Stimulated activated memory B cell treated with anti-CD40 and anti-IgM and Interleukin-4, amounts not matched to agents 10 μg/mL and 1 μg/mL and 100 μg/mL, for 72 hours (primary cell): Measurements from ENCODE around the gene CCDC85A.

Experiments
- ATAC-seq: fragments of 150-1000 bp; cut with Tn5 transposase; 2 replicates; pipeline ENCODE4 v1.10.0; 2021
- H3K27ac Mint-ChIP-seq: one replicate; pipeline ENCODE4 v1.8.0; 2022; ENCODE audit warnings: mild to moderate bottlenecking, mixed read lengths
- H3K27me3 Mint-ChIP-seq: one replicate; pipeline ENCODE4 v1.8.0; 2022; ENCODE audit warnings: mixed read lengths
- H3K36me3 Mint-ChIP-seq: one replicate; pipeline ENCODE4 v1.8.0; 2022; ENCODE audit warnings: mixed read lengths
- H3K4me1 Mint-ChIP-seq: one replicate; pipeline ENCODE4 v1.8.0; 2022; ENCODE audit warnings: mixed read lengths
- H3K4me3 Mint-ChIP-seq: one replicate; pipeline ENCODE4 v1.8.0; 2022; ENCODE audit warnings: mild to moderate bottlenecking, moderate library complexity, mixed read lengths
- H3K9me3 Mint-ChIP-seq: one replicate; pipeline ENCODE4 v1.8.0; 2022; ENCODE audit warnings: mixed read lengths

The CCDC85A gene

GRCh38 chr2:56291711-56292110 lies 107.9 kb downstream of the CCDC85A start:
- ATAC-seq, result no peak
- H3K4me3 Mint-ChIP-seq, result no peak overlapping the region
- H3K9me3 Mint-ChIP-seq, result peaks cover 4% of the 10 kb centered on the region
- H3K4me1 Mint-ChIP-seq, result no peaks in the 10 kb centered on the region
- H3K27me3 Mint-ChIP-seq, result no peaks in the 10 kb centered on the region
- no peak overlapping the region for H3K27ac Mint-ChIP-seq
- H3K36me3 Mint-ChIP-seq, result no peaks in the 10 kb centered on the region

GRCh38 chr2:56292951-56293350 lies 109.2 kb downstream of the CCDC85A start:
- no peak overlapping the region for H3K27ac Mint-ChIP-seq
- no peaks in the 10 kb centered on the region for H3K27me3 Mint-ChIP-seq
- ATAC-seq, result no peak
- no peaks in the 10 kb centered on the region for H3K9me3 Mint-ChIP-seq
- no peaks in the 10 kb centered on the region for H3K4me1 Mint-ChIP-seq
- H3K36me3 Mint-ChIP-seq, result no peaks in the 10 kb centered on the region
- no peak overlapping the region for H3K4me3 Mint-ChIP-seq

- Mint-ChIP-seq H3K4me3 (no peak overlapping the region), H3K9me3 (no peaks in the 10 kb centered on the region), H3K27me3 (no peaks in the 10 kb centered on the region), H3K27ac (no peak overlapping the region), H3K4me1 (no peaks in the 10 kb centered on the region), H3K36me3 (no peaks in the 10 kb centered on the region)
- no peak for ATAC-seq
Measured at GRCh38 chr2:56295666-56296065, 111.9 kb downstream of the CCDC85A start.

GRCh38 chr2:56297671-56298070 lies 113.9 kb downstream of the CCDC85A start:
- Mint-ChIP-seq H3K36me3 (no peaks in the 10 kb centered on the region), H3K27me3 (no peaks in the 10 kb centered on the region)
- no peak for ATAC-seq

GRCh38 chr2:56299171-56299691 lies 115.4 kb downstream of the CCDC85A start:
- no peak for ATAC-seq
- H3K27me3 Mint-ChIP-seq, result no peaks in the 10 kb centered on the region
- H3K36me3 Mint-ChIP-seq, result no peaks in the 10 kb centered on the region
- H3K4me1 Mint-ChIP-seq, result no peaks in the 10 kb centered on the region
- H3K27ac Mint-ChIP-seq, result no peak overlapping the region
- H3K4me3 Mint-ChIP-seq, result no peak overlapping the region
- H3K9me3 Mint-ChIP-seq, result no peaks in the 10 kb centered on the region

More at GRCh38 chr2:56297671-56298070, 113.9 kb downstream of the CCDC85A start:
- Mint-ChIP-seq H3K4me1 (no peaks in the 10 kb centered on the region), H3K4me3 (no peak overlapping the region), H3K9me3 (no peaks in the 10 kb centered on the region), H3K27ac (no peak overlapping the region)

- Mint-ChIP-seq H3K4me1 (no peaks in the 10 kb centered on the region), H3K4me3 (no peak overlapping the region), H3K27me3 (no peaks in the 10 kb centered on the region), H3K27ac (no peak overlapping the region), H3K36me3 (no peaks in the 10 kb centered on the region), H3K9me3 (no peaks in the 10 kb centered on the region)
- no peak for ATAC-seq
Measured at GRCh38 chr2:56309626-56310170, 125.9 kb downstream of the CCDC85A start.

GRCh38 chr2:56313500-56313921 lies 129.7 kb downstream of the CCDC85A start:
- ATAC-seq, result no peak
- H3K9me3 Mint-ChIP-seq, result no peaks in the 10 kb centered on the region
- no peaks in the 10 kb centered on the region for H3K27me3 Mint-ChIP-seq
- H3K27ac Mint-ChIP-seq, result no peak overlapping the region
- no peak overlapping the region for H3K4me3 Mint-ChIP-seq
- H3K36me3 Mint-ChIP-seq, result no peaks in the 10 kb centered on the region
- no peaks in the 10 kb centered on the region for H3K4me1 Mint-ChIP-seq

GRCh38 chr2:56314371-56314770 lies 130.6 kb downstream of the CCDC85A start:
- Mint-ChIP-seq H3K27me3 (no peaks in the 10 kb centered on the region), H3K9me3 (no peaks in the 10 kb centered on the region), H3K4me1 (no peaks in the 10 kb centered on the region), H3K27ac (no peak overlapping the region), H3K4me3 (no peak overlapping the region), H3K36me3 (no peaks in the 10 kb centered on the region)
- ATAC-seq, result no peak

- no peak overlapping the region for H3K4me3 Mint-ChIP-seq
- no peaks in the 10 kb centered on the region for H3K27me3 Mint-ChIP-seq
- no peaks in the 10 kb centered on the region for H3K36me3 Mint-ChIP-seq
- no peaks in the 10 kb centered on the region for H3K9me3 Mint-ChIP-seq
- no peak for ATAC-seq
- H3K27ac Mint-ChIP-seq, result no peak overlapping the region
- no peaks in the 10 kb centered on the region for H3K4me1 Mint-ChIP-seq
Measured at GRCh38 chr2:56314796-56315195, 131.0 kb downstream of the CCDC85A start.

GRCh38 chr2:56315376-56315775 lies 131.6 kb downstream of the CCDC85A start:
- H3K4me1 Mint-ChIP-seq, result no peaks in the 10 kb centered on the region
- no peak for ATAC-seq
- no peaks in the 10 kb centered on the region for H3K27me3 Mint-ChIP-seq
- H3K9me3 Mint-ChIP-seq, result no peaks in the 10 kb centered on the region
- H3K27ac Mint-ChIP-seq, result no peak overlapping the region
- H3K4me3 Mint-ChIP-seq, result no peak overlapping the region
- no peaks in the 10 kb centered on the region for H3K36me3 Mint-ChIP-seq

- Mint-ChIP-seq H3K9me3 (no peaks in the 10 kb centered on the region), H3K36me3 (no peaks in the 10 kb centered on the region), H3K27me3 (no peaks in the 10 kb centered on the region), H3K27ac (no peak overlapping the region), H3K4me3 (no peak overlapping the region), H3K4me1 (no peaks in the 10 kb centered on the region)
- ATAC-seq, result no peak
Measured at GRCh38 chr2:56316011-56316410, 132.2 kb downstream of the CCDC85A start.

GRCh38 chr2:56318147-56318546 lies 134.4 kb downstream of the CCDC85A start:
- peak; percentile 71 for ATAC-seq
- no peak overlapping the region for H3K4me3 Mint-ChIP-seq
- no peaks in the 10 kb centered on the region for H3K27me3 Mint-ChIP-seq
- H3K9me3 Mint-ChIP-seq, result no peaks in the 10 kb centered on the region
- no peaks in the 10 kb centered on the region for H3K36me3 Mint-ChIP-seq
- no peak overlapping the region for H3K27ac Mint-ChIP-seq
- H3K4me1 Mint-ChIP-seq, result no peaks in the 10 kb centered on the region

- Mint-ChIP-seq H3K27me3 (no peaks in the 10 kb centered on the region), H3K36me3 (no peaks in the 10 kb centered on the region), H3K4me1 (no peaks in the 10 kb centered on the region), H3K4me3 (no peak overlapping the region), H3K9me3 (peaks cover 3% of the 10 kb centered on the region), H3K27ac (no peak overlapping the region)
- no peak for ATAC-seq
Measured at GRCh38 chr2:56325661-56326345, 142.0 kb downstream of the CCDC85A start.

- no peaks in the 10 kb centered on the region for H3K27me3 Mint-ChIP-seq
Measured at GRCh38 chr2:56326346-56326741, 142.6 kb downstream of the CCDC85A start.

GRCh38 chr2:56331810-56332209 lies 148.0 kb downstream of the CCDC85A start:
- no peaks in the 10 kb centered on the region for H3K4me1 Mint-ChIP-seq
- ATAC-seq, result no peak
- no peaks in the 10 kb centered on the region for H3K27me3 Mint-ChIP-seq
- no peak overlapping the region for H3K27ac Mint-ChIP-seq
- peaks cover 3% of the 10 kb centered on the region for H3K9me3 Mint-ChIP-seq
- no peaks in the 10 kb centered on the region for H3K36me3 Mint-ChIP-seq
- no peak overlapping the region for H3K4me3 Mint-ChIP-seq

More at GRCh38 chr2:56326346-56326741, 142.6 kb downstream of the CCDC85A start:
- peaks cover 3% of the 10 kb centered on the region for H3K9me3 Mint-ChIP-seq
- H3K4me1 Mint-ChIP-seq, result no peaks in the 10 kb centered on the region
- ATAC-seq, result no peak
- no peak overlapping the region for H3K4me3 Mint-ChIP-seq
- H3K27ac Mint-ChIP-seq, result no peak overlapping the region
- no peaks in the 10 kb centered on the region for H3K36me3 Mint-ChIP-seq

GRCh38 chr2:56333812-56334485 lies 150.2 kb downstream of the CCDC85A start:
- no peak overlapping the region for H3K27ac Mint-ChIP-seq
- H3K4me1 Mint-ChIP-seq, result no peaks in the 10 kb centered on the region
- H3K36me3 Mint-ChIP-seq, result no peaks in the 10 kb centered on the region
- no peak overlapping the region for H3K4me3 Mint-ChIP-seq
- peaks cover 2% of the 10 kb centered on the region for H3K9me3 Mint-ChIP-seq
- no peaks in the 10 kb centered on the region for H3K27me3 Mint-ChIP-seq
- no peak for ATAC-seq
